Lower lobe of right lung (tissue), 2 donors: ENCODE measurements around the gene OR11G2. TPM values are rescaled to one million over a fixed set of nuclear protein-coding genes. Genes with fewer than 3 reads are reported as not detected.
"Not testable (repeated sequence)": the region's sequence is repeated elsewhere in the genome, so short reads cannot be mapped to it uniquely, and the experiment has no call there.

Experiments
- ATAC-seq, 2 donors: fragments of 200-7000 bp; cut with Tn5 transposase; one replicate each; pipeline ENCODE4 v1.9.1; 2020 to 2022; ENCODE audit warnings: mild to moderate bottlenecking in 2 of 2, moderate library complexity in 2 of 2
- DNase-seq: peaks from one replicate; pipeline ENCODE4 v3.0.0-alpha.2; 2020
- H3K27ac ChIP-seq: fragments of 200-600 bp; one replicate; pipeline ENCODE4 v1.8.0; 2022
- H3K27me3 ChIP-seq: fragments of 200-600 bp; one replicate; pipeline ENCODE4 v1.8.0; 2022; ENCODE audit warnings: low read depth
- H3K36me3 ChIP-seq: fragments of 200-600 bp; one replicate; pipeline ENCODE4 v1.8.0; 2022; ENCODE audit warnings: mild to moderate bottlenecking
- H3K4me1 ChIP-seq: fragments of 200-600 bp; one replicate; pipeline ENCODE4 v1.8.0; 2022
- H3K4me3 ChIP-seq: fragments of 200-600 bp; one replicate; pipeline ENCODE4 v1.8.0; 2022; ENCODE audit warnings: mild to moderate bottlenecking
- H3K9me3 ChIP-seq: fragments of 200-600 bp; one replicate; pipeline ENCODE4 v1.8.0; 2022
- intact Hi-C: fragments of 100-400 bp; cut with DNase I; formaldehyde crosslinking; loops from one replicate; pipeline ENCODE4 v1.11.0; 2022
- total RNA-seq: library from RNA; stranded (reverse); fragmentation: NEBNext Ultra II Directional; extraction: Animal tissue kit (Norgen Biotek cat#: 25700); gene quantifications from one replicate; pipeline ENCODE4 v1.2.1, GENCODE V29; 2021
- TF ChIP-seq, protein P1 (sequence below): fragments of 200-600 bp; IDR thresholded peaks from one replicate; pipeline ENCODE4 v1.8.0; 2022; ENCODE audit warnings: antibody characterized with exemption, mild to moderate bottlenecking
- donor health status: DM: no; HTN: yes; CAD: no; lungs with severe emphysema.

The OR11G2 gene
- total RNA-seq, 1 donor from 2014 or later: not detected

DNA sequence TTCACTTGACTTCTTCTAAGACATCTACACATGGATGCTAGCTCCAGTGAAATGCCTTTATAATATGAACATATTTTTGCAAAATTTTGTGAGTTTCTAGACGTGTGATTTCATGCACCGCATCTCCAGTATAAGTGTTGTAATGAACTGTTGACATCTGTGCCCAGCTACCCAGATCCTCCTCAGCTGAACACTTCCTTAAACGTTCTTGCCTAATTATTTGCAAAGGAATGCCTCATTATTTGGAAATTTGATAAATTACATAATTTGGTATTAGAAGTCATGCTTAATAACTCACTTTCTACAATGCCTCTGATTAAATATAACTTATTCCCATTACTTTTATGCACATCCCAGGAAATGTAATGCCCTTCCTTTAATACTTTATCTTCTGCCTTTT is 14.0 kb downstream of the OR11G2 start:
- H3K9me3 ChIP-seq: no peaks in the 10 kb centered on the region
- H3K4me1 ChIP-seq: no peaks in the 10 kb centered on the region
- no peak overlapping the region for H3K27ac ChIP-seq
- no peak overlapping the region for H3K4me3 ChIP-seq
- intact Hi-C loops: no loop called here
- TF ChIP-seq, protein P1, sequence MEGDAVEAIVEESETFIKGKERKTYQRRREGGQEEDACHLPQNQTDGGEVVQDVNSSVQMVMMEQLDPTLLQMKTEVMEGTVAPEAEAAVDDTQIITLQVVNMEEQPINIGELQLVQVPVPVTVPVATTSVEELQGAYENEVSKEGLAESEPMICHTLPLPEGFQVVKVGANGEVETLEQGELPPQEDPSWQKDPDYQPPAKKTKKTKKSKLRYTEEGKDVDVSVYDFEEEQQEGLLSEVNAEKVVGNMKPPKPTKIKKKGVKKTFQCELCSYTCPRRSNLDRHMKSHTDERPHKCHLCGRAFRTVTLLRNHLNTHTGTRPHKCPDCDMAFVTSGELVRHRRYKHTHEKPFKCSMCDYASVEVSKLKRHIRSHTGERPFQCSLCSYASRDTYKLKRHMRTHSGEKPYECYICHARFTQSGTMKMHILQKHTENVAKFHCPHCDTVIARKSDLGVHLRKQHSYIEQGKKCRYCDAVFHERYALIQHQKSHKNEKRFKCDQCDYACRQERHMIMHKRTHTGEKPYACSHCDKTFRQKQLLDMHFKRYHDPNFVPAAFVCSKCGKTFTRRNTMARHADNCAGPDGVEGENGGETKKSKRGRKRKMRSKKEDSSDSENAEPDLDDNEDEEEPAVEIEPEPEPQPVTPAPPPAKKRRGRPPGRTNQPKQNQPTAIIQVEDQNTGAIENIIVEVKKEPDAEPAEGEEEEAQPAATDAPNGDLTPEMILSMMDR: no peak
- no peaks in the 10 kb centered on the region for H3K36me3 ChIP-seq
- DNase-seq: no peak
- no peaks in the 10 kb centered on the region for H3K27me3 ChIP-seq
- no peak for ATAC-seq

DNA sequence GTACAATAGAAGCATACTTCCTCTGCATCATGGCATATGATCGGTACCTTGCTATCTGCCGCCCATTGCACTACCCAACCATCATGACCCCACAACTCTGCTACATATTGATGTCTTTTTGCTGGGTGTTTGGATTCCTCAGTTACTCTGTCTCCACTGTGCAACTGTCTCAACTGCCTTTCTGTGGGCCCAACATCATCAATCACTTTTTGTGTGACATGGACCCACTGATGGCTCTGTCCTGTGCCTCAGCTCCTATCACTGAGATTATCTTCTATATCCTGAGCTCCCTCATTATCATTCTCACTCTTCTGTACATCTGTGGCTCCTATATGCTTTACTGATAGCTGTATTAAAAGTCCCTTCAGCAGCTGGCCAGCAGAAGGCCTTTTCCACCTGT is 18.9 kb downstream of the OR11G2 start:
- ATAC-seq: no peak
- TF ChIP-seq, protein P1: no peak
- no peaks in the 10 kb centered on the region for H3K4me1 ChIP-seq
- no peak overlapping the region for H3K27ac ChIP-seq
- intact Hi-C loops: no loop called here
- no peaks in the 10 kb centered on the region for H3K9me3 ChIP-seq
- no peak for DNase-seq
- H3K4me3 ChIP-seq: no peak overlapping the region
- H3K27me3 ChIP-seq: no peaks in the 10 kb centered on the region
- no peaks in the 10 kb centered on the region for H3K36me3 ChIP-seq

DNA sequence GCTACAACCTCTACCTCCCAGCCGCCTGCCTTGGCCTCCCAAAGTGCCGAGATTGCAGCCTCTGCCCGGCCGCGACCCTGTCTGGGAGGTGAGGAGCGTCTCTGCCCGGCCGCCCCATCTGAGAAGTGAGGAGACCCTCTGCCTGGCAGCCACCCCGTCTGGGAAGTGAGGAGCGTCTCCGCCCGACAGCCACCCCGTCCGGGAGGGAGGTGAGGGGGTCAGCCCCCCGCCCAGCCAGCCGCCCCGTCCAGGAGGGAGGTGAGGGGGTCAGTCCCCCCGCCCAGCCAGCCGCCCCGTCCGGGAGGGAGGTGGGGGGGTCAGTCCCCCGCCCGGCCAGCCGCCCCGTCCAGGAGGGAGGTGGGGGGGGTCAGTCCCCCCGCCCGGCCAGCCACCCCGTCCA is 21.7 kb downstream of the OR11G2 start:
- ATAC-seq, H3K36me3 ChIP-seq, H3K27me3 ChIP-seq, DNase-seq, H3K27ac ChIP-seq, intact Hi-C loops, H3K4me1 ChIP-seq, H3K4me3 ChIP-seq, H3K9me3 ChIP-seq: not testable (repeated sequence)

DNA sequence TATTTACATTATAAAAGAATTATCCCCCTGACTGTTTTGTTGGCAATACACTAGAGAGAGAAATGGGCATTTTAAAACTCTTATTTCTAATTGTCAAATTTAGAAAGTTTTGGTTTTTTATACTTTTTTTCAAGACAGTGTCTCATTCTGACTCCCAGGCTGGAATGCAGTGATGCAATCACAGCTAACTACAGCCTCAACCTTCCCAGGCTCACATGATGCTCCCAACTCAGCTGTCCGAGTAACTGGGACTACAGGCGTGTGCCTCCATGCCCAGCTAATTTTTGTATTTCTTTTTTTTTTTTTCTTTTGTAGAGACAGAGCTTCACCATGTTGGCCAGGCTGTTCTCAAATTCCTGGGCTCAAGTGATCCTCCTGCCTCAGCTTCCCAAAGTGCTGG is 24.5 kb downstream of the OR11G2 start:
- Histone ChIP-seq H3K36me3 (no peaks in the 10 kb centered on the region), H3K9me3 (no peaks in the 10 kb centered on the region), H3K27me3 (no peaks in the 10 kb centered on the region), H3K4me1 (no peaks in the 10 kb centered on the region), H3K27ac (no peak overlapping the region), H3K4me3 (no peak overlapping the region)
- no peak for ATAC-seq
- no peak for DNase-seq
- intact Hi-C loops: no loop called here
- TF ChIP-seq, protein P1: no peak

DNA sequence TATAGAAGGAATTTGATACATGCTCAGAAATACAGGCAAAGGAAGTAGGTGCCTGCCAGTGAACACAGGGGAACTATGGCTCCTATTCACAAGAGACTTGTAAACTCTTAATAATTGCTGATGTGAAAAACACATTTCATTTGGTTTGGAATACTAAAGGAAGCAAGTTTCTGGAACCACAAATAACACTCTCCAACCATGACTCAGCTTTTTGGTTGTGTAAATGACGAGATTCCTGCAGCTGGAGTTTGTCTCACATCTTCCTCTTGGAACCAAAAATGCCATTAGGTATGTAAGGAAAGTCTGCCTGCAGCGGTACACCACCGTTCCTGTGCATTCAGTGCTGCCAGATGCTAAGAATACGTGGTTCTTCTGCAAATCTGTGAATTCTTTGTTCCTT is 28.3 kb downstream of the OR11G2 start:
- Histone ChIP-seq H3K27ac (no peak overlapping the region), H3K27me3 (no peaks in the 10 kb centered on the region), H3K4me1 (no peaks in the 10 kb centered on the region), H3K4me3 (no peak overlapping the region), H3K9me3 (no peaks in the 10 kb centered on the region), H3K36me3 (no peaks in the 10 kb centered on the region)
- DNase-seq: no peak
- ATAC-seq: no peak
- intact Hi-C loops: no loop called here
- TF ChIP-seq, protein P1: no peak

DNA sequence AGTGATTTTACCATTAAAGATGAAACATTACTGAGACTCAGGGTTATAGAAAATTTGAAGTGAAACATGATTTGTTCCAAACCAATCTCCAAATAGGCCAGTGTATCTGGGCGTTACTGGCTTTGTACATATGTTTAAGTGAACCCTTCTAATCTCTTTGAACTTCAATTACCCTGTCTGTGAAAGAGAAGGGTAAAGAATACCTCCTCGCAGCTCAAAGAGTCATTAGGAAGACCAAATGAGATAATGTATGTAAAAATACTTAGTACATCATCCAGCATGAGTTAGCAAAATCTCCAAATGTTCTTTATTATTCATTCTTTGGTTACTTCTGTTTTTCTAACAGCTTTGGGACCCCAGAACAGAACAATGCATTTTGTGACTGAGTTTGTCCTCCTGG is 32.7 kb downstream of the OR11G2 start, which contains the start of gene OR11H6:
OR11H6 (plus strand) TSS at position 301 of the 400 bp plus-strand sequence; CDS start at position 301, 0 bp downstream.
- no peaks in the 10 kb centered on the region for H3K27me3 ChIP-seq
- TF ChIP-seq, protein P1: no peak
- no peaks in the 10 kb centered on the region for H3K36me3 ChIP-seq
- intact Hi-C loops: no loop called here
- no peak within 1 kb of the TSS for H3K27ac ChIP-seq
- no peaks in the 10 kb centered on the region for H3K9me3 ChIP-seq
- H3K4me3 ChIP-seq: no peak within 1 kb of the TSS
- H3K4me1 ChIP-seq: no peaks in the 10 kb centered on the region
- ATAC-seq (no peak), DNase-seq (no peak)
